ES-I3 (cell line): ENCODE measurements around the gene ANKRD53.
"Not testable (repeated sequence)": the region's sequence is repeated elsewhere in the genome, so short reads cannot be mapped to it uniquely, and the experiment has no call there.

Experiments
- H3K36me3 ChIP-seq: 2 replicates; pipeline ENCODE4 v1.6.1; 2013; ENCODE audit warnings: mild to moderate bottlenecking, low read length, control low read depth, moderate library complexity; ENCODE audit not compliant: insufficient read depth
- H3K4me1 ChIP-seq: 2 replicates; pipeline ENCODE4 v1.6.1; 2013; ENCODE audit warnings: mild to moderate bottlenecking, control low read depth, low read length; ENCODE audit not compliant: insufficient read depth
- H3K9ac ChIP-seq: 2 replicates; pipeline ENCODE4 v1.6.1; 2013; ENCODE audit warnings: low read depth, mild to moderate bottlenecking, low read length, moderate library complexity
- H3K9me3 ChIP-seq: 2 replicates; pipeline ENCODE4 v1.6.1; 2013; ENCODE audit warnings: mild to moderate bottlenecking, low read length, moderate library complexity; ENCODE audit not compliant: control insufficient read depth, insufficient read depth

ANKRD53 gene

DNA sequence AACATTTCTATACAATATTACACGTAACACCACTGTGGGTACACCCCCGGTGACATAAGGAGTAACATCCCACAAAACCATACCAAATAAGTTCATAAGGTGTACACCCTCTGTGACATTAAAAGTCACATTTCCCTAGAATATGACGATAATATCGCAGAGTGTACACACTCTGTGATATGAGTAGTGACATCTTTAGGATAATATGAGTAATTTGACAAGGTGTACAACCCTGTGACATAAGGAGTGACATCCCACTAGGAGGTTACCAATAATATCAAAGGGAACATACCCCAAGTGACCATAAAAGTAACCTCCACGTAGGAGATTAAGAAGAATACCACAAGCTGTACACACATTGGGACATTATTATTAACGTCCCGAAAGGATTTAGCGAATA is 40.2 kb downstream of the ANKRD53 start:
- Histone ChIP-seq H3K9ac (no peak overlapping the region), H3K9me3 (no peaks in the 10 kb centered on the region), H3K36me3 (no peaks in the 10 kb centered on the region), H3K4me1 (0 out of 2 replicates have a peak, but pooled peaks cover 4% of the 10 kb centered on the region)

DNA sequence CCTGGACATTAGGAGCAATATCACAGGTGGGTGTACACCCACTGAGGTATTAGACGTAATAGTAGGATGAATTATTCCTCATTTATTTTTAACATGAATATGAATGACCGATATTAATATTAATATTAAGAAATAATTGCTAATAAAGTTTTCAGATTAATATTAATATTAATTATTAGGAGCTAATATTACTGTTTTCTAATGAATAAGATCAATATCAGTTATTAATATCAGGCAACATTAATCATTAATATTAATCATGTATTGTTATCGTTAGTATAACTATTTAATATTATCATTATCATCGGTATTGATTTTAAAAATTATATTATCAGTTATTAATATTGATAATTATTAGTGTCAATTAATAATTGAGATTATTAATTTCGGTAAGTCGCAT is 41.6 kb downstream of the ANKRD53 start:
- not testable (repeated sequence) for H3K36me3 ChIP-seq, H3K9ac ChIP-seq, H3K9me3 ChIP-seq, H3K4me1 ChIP-seq

DNA sequence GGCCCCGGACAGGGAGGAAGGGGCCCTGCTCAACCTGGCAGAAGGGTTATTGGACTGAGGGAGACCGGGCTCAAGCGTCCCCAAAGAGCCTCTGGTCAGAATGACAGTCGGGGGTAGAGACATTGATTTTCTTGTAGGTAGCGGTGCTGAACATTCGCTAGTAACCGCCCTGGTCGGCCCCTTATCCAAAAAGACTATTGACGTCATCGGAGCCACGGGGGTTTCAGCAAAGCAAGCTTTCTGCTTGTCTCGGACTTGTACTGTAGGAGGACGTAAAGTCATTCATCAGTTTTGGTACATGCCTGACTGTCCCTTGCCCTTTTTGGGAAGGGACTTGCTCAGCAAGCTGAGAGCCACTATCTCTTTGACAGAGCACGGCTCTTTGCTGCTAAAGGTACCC is 43.0 kb downstream of the ANKRD53 start:
- not testable (repeated sequence) for H3K4me1 ChIP-seq, H3K9me3 ChIP-seq, H3K9ac ChIP-seq, H3K36me3 ChIP-seq

DNA sequence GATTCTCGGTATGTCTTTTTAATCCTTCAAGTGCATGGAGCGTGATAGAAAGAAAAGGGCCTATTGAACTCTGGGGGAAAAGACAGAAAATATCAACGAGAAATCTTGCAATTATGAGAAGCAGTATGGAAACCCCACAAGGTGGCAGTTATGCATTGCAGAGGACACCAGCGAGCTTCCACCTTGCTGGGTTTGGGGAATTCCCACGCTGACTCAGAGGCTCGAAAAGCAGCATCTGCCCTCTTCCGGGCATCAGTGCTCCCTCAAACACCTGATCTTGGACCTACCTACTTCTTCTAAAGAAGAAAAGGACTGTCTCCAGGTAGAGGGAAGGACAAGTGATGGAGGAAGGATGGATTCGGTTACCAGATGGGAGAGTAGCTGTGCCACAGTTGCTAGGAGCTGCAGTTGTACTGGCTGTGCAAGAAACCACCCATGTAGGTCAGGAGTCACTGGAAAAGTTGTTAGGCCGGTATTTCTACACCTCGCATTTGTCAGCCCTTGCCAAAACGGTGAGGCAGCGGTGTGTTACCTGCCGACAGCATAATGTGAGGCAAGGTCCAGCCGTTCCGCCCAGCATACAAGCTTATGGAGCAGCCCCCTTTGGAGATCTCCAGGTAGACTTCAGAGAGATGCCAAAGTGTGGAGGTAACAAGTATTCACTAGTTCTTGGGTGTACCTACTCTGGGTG is 45.3 kb downstream of the ANKRD53 start:
- not testable (repeated sequence) for H3K9ac ChIP-seq, H3K36me3 ChIP-seq, H3K9me3 ChIP-seq, H3K4me1 ChIP-seq
